WTC11 (cell line): Measurements from ENCODE around the gene GPR85. TPM values are rescaled to one million over a fixed set of nuclear protein-coding genes. Genes with fewer than 3 reads are reported as not detected.

Experiments used
- ATAC-seq: fragments of 200-7000 bp; cut with Tn5 transposase; 2 replicates; pipeline ENCODE4 v1.10.0; 2021; ENCODE audit warnings: mild to moderate bottlenecking, moderate library complexity
- CTCF ChIA-PET: fragments of 300-600 bp; sonication (Branson Sonifier 250); formaldehyde crosslinking; loops from one replicate; lab custom pipeline; 2021; ENCODE audit warnings: antibody characterized with exemption; lab: Charles Lee
- POLR2A ChIA-PET: fragments of 350-600 bp; sonication (Branson Sonifier 250); formaldehyde crosslinking; loops from one replicate; lab custom pipeline; 2021; ENCODE audit warnings: antibody characterized with exemption; lab: Charles Lee
- DNase-seq: peaks from one replicate; pipeline ENCODE4 v3.0.0; 2021; ENCODE audit warnings: low spot score
- H3K27ac Mint-ChIP-seq: 2 replicates; pipeline ENCODE4 v1.8.0; 2021; ENCODE audit warnings: mixed read lengths
- H3K27me3 Mint-ChIP-seq: 2 replicates; pipeline ENCODE4 v1.8.0; 2021; ENCODE audit warnings: low read depth, mild to moderate bottlenecking, moderate library complexity, mixed read lengths
- H3K36me3 Mint-ChIP-seq: 2 replicates; pipeline ENCODE4 v1.8.0; 2021; ENCODE audit warnings: mixed read lengths
- H3K4me1 Mint-ChIP-seq: 2 replicates; pipeline ENCODE4 v1.8.0; 2022; ENCODE audit warnings: mixed read lengths
- H3K4me3 Mint-ChIP-seq: 2 replicates; pipeline ENCODE4 v1.8.0; 2021; ENCODE audit warnings: mild to moderate bottlenecking, moderate library complexity, mixed read lengths
- H3K9me3 Mint-ChIP-seq: 2 replicates; pipeline ENCODE4 v1.8.0; 2021; ENCODE audit warnings: mixed read lengths
- ESRRA ChIP-seq: sonication (generic); formaldehyde crosslinking; IDR thresholded peaks from 2 replicates; pipeline ENCODE4 v1.8.1; 2022; ENCODE audit warnings: mild to moderate bottlenecking, missing genetic modification reagents, borderline replicate concordance
- FOXJ3 ChIP-seq: sonication (generic); formaldehyde crosslinking; IDR thresholded peaks from 2 replicates; pipeline ENCODE4 v1.9.0; 2021; ENCODE audit warnings: missing genetic modification reagents, mild to moderate bottlenecking, borderline replicate concordance
- FOXK1 ChIP-seq: sonication (generic); formaldehyde crosslinking; IDR thresholded peaks from 2 replicates; pipeline ENCODE4 v1.8.0; 2022; ENCODE audit warnings: mild to moderate bottlenecking, moderate library complexity, missing genetic modification reagents
- FOXP1 ChIP-seq: sonication (generic); formaldehyde crosslinking; IDR thresholded peaks from 2 replicates; pipeline ENCODE4 v1.8.0; 2022; ENCODE audit warnings: missing genetic modification reagents, mild to moderate bottlenecking, moderate library complexity, borderline replicate concordance
- GRHL2 ChIP-seq: fragments of 250-450 bp; sonication (Bioruptor Pico); IDR thresholded peaks from 2 replicates; pipeline ENCODE4 v1.8.0; 2022; ENCODE audit warnings: mild to moderate bottlenecking, moderate library complexity; ENCODE audit not compliant: insufficient replicate concordance, severe bottlenecking
- HMGA2 ChIP-seq: fragments of 250-450 bp; sonication (Bioruptor Pico); IDR thresholded peaks from 2 replicates; pipeline ENCODE4 v1.4.0; 2021; ENCODE audit warnings: mild to moderate bottlenecking, moderate library complexity
- IRF1 ChIP-seq: sonication (generic); formaldehyde crosslinking; IDR thresholded peaks from 2 replicates; pipeline ENCODE4 v1.8.0; 2023; ENCODE audit warnings: missing genetic modification reagents
- IRF2 ChIP-seq: sonication (generic); formaldehyde crosslinking; IDR thresholded peaks from 2 replicates; pipeline ENCODE4 v1.8.0; 2022; ENCODE audit warnings: low read depth, missing genetic modification reagents, borderline replicate concordance
- MYBL2 ChIP-seq: sonication (generic); formaldehyde crosslinking; IDR thresholded peaks from 2 replicates; pipeline ENCODE4 v1.8.1; 2023; ENCODE audit warnings: mild to moderate bottlenecking, moderate library complexity, missing genetic modification reagents
- NFE2L1 ChIP-seq: sonication (generic); formaldehyde crosslinking; IDR thresholded peaks from 2 replicates; pipeline ENCODE4 v1.8.1; 2023; ENCODE audit warnings: missing genetic modification reagents
- TCF7 ChIP-seq: sonication (generic); formaldehyde crosslinking; IDR thresholded peaks from 2 replicates; pipeline ENCODE4 v1.8.0; 2022; ENCODE audit warnings: mild to moderate bottlenecking, low read depth, missing genetic modification reagents, moderate library complexity
- TEAD1 ChIP-seq: sonication (generic); formaldehyde crosslinking; IDR thresholded peaks from 2 replicates; pipeline ENCODE4 v1.8.0; 2022; ENCODE audit warnings: mild to moderate bottlenecking, missing genetic modification reagents
- ZNF263 ChIP-seq: sonication (generic); formaldehyde crosslinking; IDR thresholded peaks from 2 replicates; pipeline ENCODE4 v1.8.1; 2022; ENCODE audit warnings: low read depth, mild to moderate bottlenecking, moderate library complexity, missing genetic modification reagents
- ZNF281 ChIP-seq: sonication (generic); formaldehyde crosslinking; IDR thresholded peaks from 2 replicates; pipeline ENCODE4 v1.8.0; 2023; ENCODE audit warnings: mild to moderate bottlenecking, missing genetic modification reagents
- ZNF317 ChIP-seq: sonication (generic); formaldehyde crosslinking; IDR thresholded peaks from 2 replicates; pipeline ENCODE4 v1.8.1; 2023; ENCODE audit warnings: low read depth, mild to moderate bottlenecking, moderate library complexity, missing genetic modification reagents, borderline replicate concordance
- ZNF416 ChIP-seq: fragments of 250-450 bp; sonication (Bioruptor Pico); IDR thresholded peaks from 2 replicates; pipeline ENCODE4 v1.9.0; 2021; ENCODE audit warnings: mild to moderate bottlenecking, inconsistent platforms
- ZNF423 ChIP-seq: fragments of 250-450 bp; sonication (Bioruptor Pico); IDR thresholded peaks from 2 replicates; pipeline ENCODE4 v2.1.2; 2022; ENCODE audit warnings: mild to moderate bottlenecking, moderate library complexity
- total RNA-seq: library from RNA; stranded (reverse); gene quantifications from 3 replicates; pipeline ENCODE4 v1.2.3, GENCODE V29; 2021
- TF ChIP-seq, protein P1 (sequence below): sonication (generic); formaldehyde crosslinking; IDR thresholded peaks from 2 replicates; pipeline ENCODE4 v1.8.1; 2023; ENCODE audit warnings: mild to moderate bottlenecking, missing genetic modification reagents, moderate library complexity
- TF ChIP-seq, protein P2 (sequence below): sonication (generic); formaldehyde crosslinking; IDR thresholded peaks from 2 replicates; pipeline ENCODE4 v1.8.1; 2022; ENCODE audit warnings: mild to moderate bottlenecking, moderate library complexity, missing genetic modification reagents

The GPR85 gene
- total RNA-seq, 1 experiment from 2014 or later: 0.09 TPM

- ChIA-PET CTCF (interaction anchor here (0.6 kb wide), 1 partner anchor 35 kb away, joined by 3 read pairs; no protein-coding TSS in a partner anchor), POLR2A (interaction anchor here (0.7 kb wide), 1 partner anchor 326 kb away, joined by 6 read pairs; no protein-coding TSS in a partner anchor)
- TF ChIP-seq FOXJ3 (CRISPR knock-in tag) (no peak), IRF1 (CRISPR knock-in tag) (no peak), ZNF423 (CRISPR knock-in tag) (no peak), FOXP1 (CRISPR knock-in tag) (no peak), ESRRA (CRISPR knock-in tag) (no peak), FOXK1 (no peak), ZNF416 (CRISPR knock-in tag) (no peak), TCF7 (no peak), HMGA2 (no peak), ZNF263 (CRISPR knock-in tag) (no peak), ZNF281 (CRISPR knock-in tag) (no peak), IRF2 (CRISPR knock-in tag) (no peak)
- TF ChIP-seq, protein P1, sequence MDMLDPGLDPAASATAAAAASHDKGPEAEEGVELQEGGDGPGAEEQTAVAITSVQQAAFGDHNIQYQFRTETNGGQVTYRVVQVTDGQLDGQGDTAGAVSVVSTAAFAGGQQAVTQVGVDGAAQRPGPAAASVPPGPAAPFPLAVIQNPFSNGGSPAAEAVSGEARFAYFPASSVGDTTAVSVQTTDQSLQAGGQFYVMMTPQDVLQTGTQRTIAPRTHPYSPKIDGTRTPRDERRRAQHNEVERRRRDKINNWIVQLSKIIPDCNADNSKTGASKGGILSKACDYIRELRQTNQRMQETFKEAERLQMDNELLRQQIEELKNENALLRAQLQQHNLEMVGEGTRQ (CRISPR knock-in tag): no peak
- TF ChIP-seq, protein P2, sequence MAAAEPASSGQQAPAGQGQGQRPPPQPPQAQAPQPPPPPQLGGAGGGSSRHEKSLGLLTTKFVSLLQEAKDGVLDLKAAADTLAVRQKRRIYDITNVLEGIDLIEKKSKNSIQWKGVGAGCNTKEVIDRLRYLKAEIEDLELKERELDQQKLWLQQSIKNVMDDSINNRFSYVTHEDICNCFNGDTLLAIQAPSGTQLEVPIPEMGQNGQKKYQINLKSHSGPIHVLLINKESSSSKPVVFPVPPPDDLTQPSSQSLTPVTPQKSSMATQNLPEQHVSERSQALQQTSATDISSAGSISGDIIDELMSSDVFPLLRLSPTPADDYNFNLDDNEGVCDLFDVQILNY (CRISPR knock-in tag): no peak
Measured at GRCh38 chr7:113078331-113078730, 8.3 kb downstream of the GPR85 start.

GRCh38 chr7:113076703-113077102 lies 9.9 kb downstream of the GPR85 start:
- Mint-ChIP-seq H3K4me3 (no peak overlapping the region), H3K27me3 (peaks cover 98% of the 10 kb centered on the region), H3K4me1 (peaks cover 17% of the 10 kb centered on the region), H3K36me3 (no peaks in the 10 kb centered on the region), H3K9me3 (no peaks in the 10 kb centered on the region), H3K27ac (no peak overlapping the region)
- DNase-seq: no peak
- ChIA-PET CTCF (interaction anchor here (0.8 kb wide), 1 partner anchor 83 kb away, joined by 3 read pairs; no protein-coding TSS in a partner anchor), POLR2A (interaction anchor here (0.9 to 1.3 kb wide), 2 partner anchors 10 to 287 kb away, joined by 3 to 8 read pairs; partner anchors contain the start of gene GPR85)
- peak; percentile 77 for ATAC-seq
- TF ChIP-seq FOXJ3 (CRISPR knock-in tag) (no peak), ZNF317 (no peak), GRHL2 (no peak), TEAD1 (CRISPR knock-in tag) (no peak), MYBL2 (CRISPR knock-in tag) (no peak), NFE2L1 (CRISPR knock-in tag) (peak; percentile 51; the same call in 1 of the 2 replicates), ZNF416 (CRISPR knock-in tag) (no peak)

More at GRCh38 chr7:113078331-113078730, 8.3 kb downstream of the GPR85 start:
- no peaks in the 10 kb centered on the region for H3K9me3 Mint-ChIP-seq
- H3K27ac Mint-ChIP-seq: no peak overlapping the region
- H3K27me3 Mint-ChIP-seq: peaks cover 100% of the 10 kb centered on the region
- DNase-seq (no peak), ATAC-seq (no peak)
- no peak overlapping the region for H3K4me3 Mint-ChIP-seq
- H3K4me1 Mint-ChIP-seq: peaks cover 17% of the 10 kb centered on the region
- no peaks in the 10 kb centered on the region for H3K36me3 Mint-ChIP-seq
